Brain microvascular endothelial cell (primary cell): ENCODE data around the gene GTF3C5.
"Not testable (repeated sequence)": the region's sequence is repeated elsewhere in the genome, so short reads cannot be mapped to it uniquely, and the experiment has no call there.

Experiments used
- DNase-seq: peaks from one replicate; pipeline ENCODE4 v3.0.0-alpha.2; 2020
- H3K27ac ChIP-seq: fragments of 250-450 bp; sonication (Bioruptor Pico); 2 replicates; pipeline ENCODE4 v1.5.1; 2020; ENCODE audit warnings: mild to moderate bottlenecking, moderate library complexity
- H3K27me3 ChIP-seq: fragments of 250-450 bp; sonication (Bioruptor Pico); replicated peaks from 2 replicates; pipeline ENCODE4 v1.5.1; 2020; ENCODE audit warnings: mild to moderate bottlenecking
- H3K36me3 ChIP-seq: fragments of 250-450 bp; sonication (Bioruptor Pico); replicated peaks from 2 replicates; pipeline ENCODE4 v1.5.1; 2020; ENCODE audit warnings: mild to moderate bottlenecking
- H3K4me3 ChIP-seq: 2 replicates; pipeline ENCODE4 v1.5.1; 2011; ENCODE audit warnings: low read depth, mild to moderate bottlenecking, control low read depth, low read length, moderate library complexity
- in situ Hi-C: cut with HindIII; loops from 2 replicates; pipeline ENCODE4 v1.10.0; 2017; ENCODE audit warnings: low sequenced_read_pairs, low pct_ligation_motif_present
- TF ChIP-seq, protein P1 (sequence below): IDR thresholded peaks from 2 replicates; pipeline ENCODE4 v1.5.1; 2011; ENCODE audit warnings: low read depth, mild to moderate bottlenecking, moderate library complexity, low read length, control low read depth, inconsistent platforms; ENCODE audit errors: missing control alignments

GTF3C5 gene

GRCh38 chr9:133059623-133060022 is 28.8 kb downstream of the GTF3C5 start:
- DNase-seq: no peak
- Histone ChIP-seq H3K27ac (no peak overlapping the region), H3K4me3 (no peak overlapping the region), H3K36me3 (peaks cover 15% of the 10 kb centered on the region), H3K27me3 (no peaks in the 10 kb centered on the region)
- TF ChIP-seq, protein P1, sequence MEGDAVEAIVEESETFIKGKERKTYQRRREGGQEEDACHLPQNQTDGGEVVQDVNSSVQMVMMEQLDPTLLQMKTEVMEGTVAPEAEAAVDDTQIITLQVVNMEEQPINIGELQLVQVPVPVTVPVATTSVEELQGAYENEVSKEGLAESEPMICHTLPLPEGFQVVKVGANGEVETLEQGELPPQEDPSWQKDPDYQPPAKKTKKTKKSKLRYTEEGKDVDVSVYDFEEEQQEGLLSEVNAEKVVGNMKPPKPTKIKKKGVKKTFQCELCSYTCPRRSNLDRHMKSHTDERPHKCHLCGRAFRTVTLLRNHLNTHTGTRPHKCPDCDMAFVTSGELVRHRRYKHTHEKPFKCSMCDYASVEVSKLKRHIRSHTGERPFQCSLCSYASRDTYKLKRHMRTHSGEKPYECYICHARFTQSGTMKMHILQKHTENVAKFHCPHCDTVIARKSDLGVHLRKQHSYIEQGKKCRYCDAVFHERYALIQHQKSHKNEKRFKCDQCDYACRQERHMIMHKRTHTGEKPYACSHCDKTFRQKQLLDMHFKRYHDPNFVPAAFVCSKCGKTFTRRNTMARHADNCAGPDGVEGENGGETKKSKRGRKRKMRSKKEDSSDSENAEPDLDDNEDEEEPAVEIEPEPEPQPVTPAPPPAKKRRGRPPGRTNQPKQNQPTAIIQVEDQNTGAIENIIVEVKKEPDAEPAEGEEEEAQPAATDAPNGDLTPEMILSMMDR: no peak
- in situ Hi-C loops: no loop called here

- in situ Hi-C loops: no loop called here
- TF ChIP-seq, protein P1: peak; percentile 21
- no peak for DNase-seq
These were observed 29.6 kb downstream of the GTF3C5 start for GRCh38 chr9:133060417-133060841.

DNA sequence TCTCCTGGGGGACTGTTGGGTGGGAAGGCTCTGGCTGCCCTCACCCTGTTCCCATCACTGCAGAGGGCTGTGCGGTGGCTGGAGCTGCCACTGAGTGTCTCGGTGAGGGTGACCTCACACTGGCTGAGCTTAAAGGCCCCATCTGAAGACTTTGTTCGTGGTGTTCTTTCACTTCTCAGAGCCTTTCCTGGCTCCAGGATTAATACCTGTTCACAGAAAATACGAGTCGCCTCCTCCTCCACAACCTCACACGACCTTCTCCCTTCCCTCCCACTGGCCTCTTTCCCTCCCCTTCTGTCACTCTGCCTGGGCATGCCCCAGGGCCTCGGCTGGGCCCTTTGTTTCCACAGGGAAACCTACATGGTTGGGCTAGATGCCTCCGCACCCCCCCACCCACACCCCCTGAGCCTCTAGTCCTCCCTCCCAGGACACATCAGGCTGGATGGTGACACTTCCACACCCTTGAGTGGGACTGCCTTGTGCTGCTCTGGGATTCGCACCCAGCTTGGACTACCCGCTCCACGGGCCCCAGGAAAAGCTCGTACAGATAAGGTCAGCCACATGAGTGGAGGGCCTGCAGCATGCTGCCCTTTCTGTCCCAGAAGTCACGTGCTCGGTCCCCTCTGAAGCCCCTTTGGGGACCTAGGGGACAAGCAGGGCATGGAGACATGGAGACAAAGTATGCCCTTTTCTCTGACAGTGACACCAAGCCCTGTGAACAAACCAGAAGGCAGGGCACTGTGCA is 30.4 kb downstream of the GTF3C5 start:
- H3K27me3 ChIP-seq, H3K36me3 ChIP-seq, H3K4me3 ChIP-seq, H3K27ac ChIP-seq, DNase-seq, in situ Hi-C loops: not testable (repeated sequence)

More at GRCh38 chr9:133060417-133060841, 29.6 kb downstream of the GTF3C5 start:
- no peak overlapping the region for H3K27ac ChIP-seq
- H3K4me3 ChIP-seq: no peak overlapping the region
- H3K36me3 ChIP-seq: peaks cover 12% of the 10 kb centered on the region
- no peaks in the 10 kb centered on the region for H3K27me3 ChIP-seq

- DNase-seq, H3K27ac ChIP-seq, H3K4me3 ChIP-seq, in situ Hi-C loops, H3K27me3 ChIP-seq, H3K36me3 ChIP-seq: not testable (repeated sequence)
These were observed 31.0 kb downstream of the GTF3C5 start, which contains the start of gene CEL for GRCh38 chr9:133061764-133062145. CEL (plus strand) TSS chr9:133061981; CDS start chr9:133062003, 22 bp downstream.

DNA sequence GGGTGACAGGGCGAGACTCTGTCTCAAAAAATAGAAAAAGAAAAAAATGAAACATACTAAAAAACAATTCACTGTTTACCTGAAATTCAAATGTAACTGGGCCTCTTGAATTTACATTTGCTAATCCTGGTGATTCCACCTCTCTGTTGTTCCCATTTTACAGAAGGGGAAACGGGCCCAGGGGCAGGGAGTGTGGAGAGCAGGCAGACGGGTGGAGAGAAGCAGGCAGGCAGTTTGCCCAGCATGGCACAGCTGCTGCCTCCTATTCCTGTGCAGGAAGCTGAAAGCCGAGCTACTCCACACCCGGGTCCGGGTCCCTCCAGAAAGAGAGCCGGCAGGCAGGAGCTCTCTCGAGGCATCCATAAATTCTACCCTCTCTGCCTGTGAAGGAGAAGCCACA is 31.8 kb downstream of the GTF3C5 start:
- DNase-seq, H3K27me3 ChIP-seq, in situ Hi-C loops: not testable (repeated sequence)

GRCh38 chr9:133063159-133063499 is 32.3 kb downstream of the GTF3C5 start:
- in situ Hi-C loops: no loop called here
- H3K4me3 ChIP-seq: no peak overlapping the region
- TF ChIP-seq, protein P1: no peak
- no peaks in the 10 kb centered on the region for H3K27me3 ChIP-seq
- H3K27ac ChIP-seq: no peak overlapping the region
- no peaks in the 10 kb centered on the region for H3K36me3 ChIP-seq
- no peak for DNase-seq

More for the DNA sequence above, 31.8 kb downstream of the GTF3C5 start:
- not testable (repeated sequence) for H3K27ac ChIP-seq, H3K4me3 ChIP-seq, H3K36me3 ChIP-seq

GRCh38 chr9:133063500-133064231 is 32.9 kb downstream of the GTF3C5 start:
- Histone ChIP-seq H3K27me3 (no peaks in the 10 kb centered on the region), H3K27ac (no peak overlapping the region), H3K36me3 (no peaks in the 10 kb centered on the region), H3K4me3 (no peak overlapping the region)
- TF ChIP-seq, protein P1: no peak
- DNase-seq: no peak
- in situ Hi-C loops: no loop called here
